ENCODE data around the gene DUSP14. TPM values are rescaled to one million over a fixed set of nuclear protein-coding genes. Genes with fewer than 3 reads are reported as not detected.

The DUSP14 gene
- total RNA-seq, 2 donors from 2014 or later: 3.9 to 4.4 TPM

DNA sequence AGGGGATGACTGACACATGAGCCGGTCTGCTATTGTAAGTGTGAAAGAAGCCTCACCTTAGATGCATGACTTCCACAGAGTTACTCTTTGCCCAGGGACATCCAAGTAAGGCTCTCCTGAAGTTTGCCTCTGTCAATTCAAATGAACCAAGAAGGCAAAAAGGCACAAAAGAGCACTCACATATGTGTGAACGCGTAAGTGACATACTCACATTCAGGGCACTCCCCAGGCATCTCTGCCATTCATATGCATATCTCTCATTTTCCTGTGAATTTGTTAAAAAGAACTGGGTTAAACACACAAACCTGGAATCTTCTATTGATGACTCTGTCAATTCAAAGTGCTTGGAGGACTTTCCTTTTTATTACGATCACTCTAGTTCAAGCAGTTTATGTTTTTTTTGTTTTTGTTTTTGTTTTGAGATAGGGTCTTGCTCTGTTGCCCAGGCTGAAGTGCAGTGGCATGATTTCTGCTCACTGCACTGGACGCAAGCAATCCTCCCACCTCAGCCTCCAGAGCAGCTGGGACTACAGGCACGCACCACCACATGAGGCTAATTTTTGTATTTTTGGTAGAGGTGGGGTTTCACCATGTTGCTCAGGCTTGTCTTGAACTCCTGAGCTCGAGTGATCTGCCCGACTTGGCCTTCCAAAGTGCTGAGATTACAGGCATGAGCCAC is 49.4 kb downstream of the DUSP14 start:
- H3K4me3 Mint-ChIP-seq: no peak overlapping the region
- DNase-seq: no peak
- peaks cover 8% of the 10 kb centered on the region for H3K4me1 Mint-ChIP-seq
- H3K27me3 Mint-ChIP-seq: no peaks in the 10 kb centered on the region
- no peaks in the 10 kb centered on the region for H3K9me3 ChIP-seq (ENCODE audit: control insufficient read depth, low read length, poor library complexity, severe bottlenecking)
- no peak overlapping the region for H3K27ac Mint-ChIP-seq
- no peak for ATAC-seq
- peaks cover 15% of the 10 kb centered on the region for H3K36me3 Mint-ChIP-seq (ENCODE audit: low read depth)

DNA sequence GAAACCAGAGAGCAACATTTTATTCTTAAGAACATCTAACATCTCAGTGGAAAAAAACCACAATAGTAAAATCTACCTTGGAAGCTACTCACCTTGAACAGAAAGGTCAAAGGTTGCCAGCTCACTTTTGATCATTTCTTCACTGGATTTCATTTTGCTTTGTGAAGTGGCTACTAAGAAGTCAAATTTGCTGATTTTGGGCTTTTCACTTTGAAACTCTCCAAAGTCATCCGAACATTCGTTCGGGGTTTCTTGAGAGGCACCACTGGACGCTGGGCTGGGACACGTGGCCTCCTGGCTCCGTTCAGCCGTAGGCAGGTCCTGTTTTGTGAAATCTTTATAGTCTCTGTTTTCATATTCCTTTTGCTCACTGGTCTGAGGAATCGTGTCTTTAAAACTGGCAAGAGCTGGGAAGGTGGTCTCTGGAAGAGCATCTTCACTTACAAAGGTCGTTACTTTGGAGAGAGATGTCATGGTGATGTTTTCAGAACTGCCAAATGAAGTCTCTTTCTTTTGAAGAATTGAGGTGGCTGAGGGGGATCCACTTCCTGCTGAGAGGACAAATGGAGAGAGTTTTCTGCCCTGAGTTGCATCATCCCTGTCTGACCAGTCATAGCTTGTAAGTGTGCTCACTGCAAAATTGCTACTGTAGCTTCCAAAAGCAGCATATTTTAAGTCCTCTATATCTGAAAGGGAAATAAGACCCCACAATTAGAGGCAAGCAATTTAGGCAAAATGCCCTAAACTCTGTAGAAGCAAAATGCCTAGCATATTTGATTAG is 52.4 kb downstream of the DUSP14 start:
- H3K4me1 Mint-ChIP-seq: peaks cover 11% of the 10 kb centered on the region
- no peak overlapping the region for H3K4me3 Mint-ChIP-seq
- no peaks in the 10 kb centered on the region for H3K27me3 Mint-ChIP-seq
- peak overlapping the region; percentile 70 for H3K27ac Mint-ChIP-seq
- peaks cover 9% of the 10 kb centered on the region for H3K36me3 Mint-ChIP-seq (ENCODE audit: low read depth)
- no peaks in the 10 kb centered on the region for H3K9me3 ChIP-seq (ENCODE audit: control insufficient read depth, low read length, poor library complexity, severe bottlenecking)
- ATAC-seq: no peak
- DNase-seq: no peak

DNA sequence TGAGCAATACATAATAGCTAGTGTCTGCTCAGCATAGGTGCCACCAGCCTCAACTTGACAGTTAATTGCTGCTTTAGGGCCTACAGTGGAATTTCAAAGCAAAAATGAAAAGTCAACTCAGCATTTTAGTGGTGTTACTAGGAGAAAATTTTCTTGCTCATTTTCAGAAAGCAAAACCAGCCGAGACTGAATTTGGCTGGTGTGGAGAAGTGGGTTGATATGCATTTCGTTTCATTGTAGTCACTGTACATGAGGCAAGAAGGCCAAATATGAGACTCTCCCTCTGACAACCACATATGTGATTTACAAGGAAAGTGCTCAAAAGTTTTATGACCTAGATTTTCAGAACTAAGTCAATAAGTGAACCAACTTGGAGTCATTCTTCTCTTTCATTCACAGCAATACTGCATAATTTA is 54.0 kb downstream of the DUSP14 start:
- no peaks in the 10 kb centered on the region for H3K9me3 ChIP-seq (ENCODE audit: control insufficient read depth, low read length, poor library complexity, severe bottlenecking)
- Mint-ChIP-seq H3K36me3 (ENCODE audit: low read depth) (peaks cover 5% of the 10 kb centered on the region), H3K4me3 (no peak overlapping the region), H3K4me1 (peaks cover 11% of the 10 kb centered on the region), H3K27ac (peak overlapping the region; percentile 70), H3K27me3 (no peaks in the 10 kb centered on the region)
- ATAC-seq (no peak), DNase-seq (no peak)

DNA sequence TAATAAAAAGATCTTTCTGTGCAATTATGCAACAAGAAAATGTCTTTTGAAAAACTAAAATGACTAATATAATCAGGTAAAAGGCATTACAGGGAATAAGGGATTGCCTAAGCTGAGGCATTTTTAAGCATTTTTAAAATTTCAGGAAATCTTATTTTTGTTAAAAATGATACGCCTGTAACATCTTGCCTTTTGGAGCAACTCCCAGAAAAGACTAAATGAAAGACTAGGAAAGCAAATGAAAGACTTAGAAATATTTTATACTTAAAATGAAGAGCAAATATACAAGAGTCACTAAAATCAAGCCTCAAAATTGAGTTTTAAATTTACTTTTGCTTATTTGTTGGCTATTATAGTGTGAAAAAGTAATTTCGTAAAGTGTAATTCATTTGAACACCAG is 55.8 kb downstream of the DUSP14 start:
- no peak for DNase-seq
- no peaks in the 10 kb centered on the region for H3K27me3 Mint-ChIP-seq
- peaks cover 16% of the 10 kb centered on the region for H3K4me1 Mint-ChIP-seq
- no peak overlapping the region for H3K4me3 Mint-ChIP-seq
- no peaks in the 10 kb centered on the region for H3K9me3 ChIP-seq (ENCODE audit: control insufficient read depth, low read length, poor library complexity, severe bottlenecking)
- no peak for ATAC-seq
- H3K27ac Mint-ChIP-seq: peak overlapping the region; percentile 60
- H3K36me3 Mint-ChIP-seq (ENCODE audit: low read depth): peaks cover 7% of the 10 kb centered on the region

DNA sequence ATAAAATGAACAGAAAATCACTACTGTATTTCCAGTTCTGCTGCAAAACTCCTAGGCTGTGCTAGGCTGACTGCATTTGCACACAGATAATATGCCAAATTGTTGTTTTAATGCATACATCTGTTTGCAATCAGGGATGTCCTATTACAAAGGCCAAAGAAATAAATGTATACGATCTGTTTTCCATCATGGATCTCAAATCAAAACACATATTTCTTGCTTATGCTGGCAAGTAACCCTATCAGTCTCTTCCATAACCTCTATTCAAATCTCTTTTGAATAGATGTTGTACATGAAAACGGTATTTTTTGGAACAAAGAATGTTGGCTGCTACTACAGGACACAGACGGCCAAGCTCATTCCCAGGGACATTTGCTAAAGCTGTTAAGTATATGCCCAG is 56.6 kb downstream of the DUSP14 start:
- Mint-ChIP-seq H3K36me3 (ENCODE audit: low read depth) (peaks cover 3% of the 10 kb centered on the region), H3K27ac (peak overlapping the region; percentile 60), H3K4me1 (peaks cover 21% of the 10 kb centered on the region), H3K27me3 (no peaks in the 10 kb centered on the region), H3K4me3 (no peak overlapping the region)
- ATAC-seq (no peak), DNase-seq (no peak)
- no peaks in the 10 kb centered on the region for H3K9me3 ChIP-seq (ENCODE audit: control insufficient read depth, low read length, poor library complexity, severe bottlenecking)

DNA sequence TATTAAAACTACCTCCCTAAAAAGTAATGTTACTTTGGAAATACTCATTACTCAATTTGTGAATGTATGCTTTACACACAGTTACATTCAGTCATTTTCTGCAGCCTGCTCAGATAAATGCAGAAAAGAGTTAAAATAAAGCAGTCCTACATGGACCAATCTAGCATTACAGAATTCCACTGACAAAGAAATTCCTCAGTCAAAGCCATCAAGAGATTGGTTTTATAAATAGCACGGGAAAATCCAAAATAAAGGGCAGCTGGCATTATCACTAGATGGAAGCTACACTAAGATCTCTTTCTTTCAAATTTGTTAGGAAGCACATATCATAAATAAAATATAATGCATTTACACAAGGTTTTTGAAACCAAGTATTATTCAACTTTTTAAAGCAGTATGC is 58.3 kb downstream of the DUSP14 start:
- no peaks in the 10 kb centered on the region for H3K27me3 Mint-ChIP-seq
- no peak for DNase-seq
- peaks cover 5% of the 10 kb centered on the region for H3K36me3 Mint-ChIP-seq (ENCODE audit: low read depth)
- ATAC-seq: no peak
- H3K9me3 ChIP-seq (ENCODE audit: control insufficient read depth, low read length, poor library complexity, severe bottlenecking): no peaks in the 10 kb centered on the region
- no peak overlapping the region for H3K4me3 Mint-ChIP-seq
- H3K27ac Mint-ChIP-seq: peak overlapping the region; percentile 60
- peaks cover 34% of the 10 kb centered on the region for H3K4me1 Mint-ChIP-seq

DNA sequence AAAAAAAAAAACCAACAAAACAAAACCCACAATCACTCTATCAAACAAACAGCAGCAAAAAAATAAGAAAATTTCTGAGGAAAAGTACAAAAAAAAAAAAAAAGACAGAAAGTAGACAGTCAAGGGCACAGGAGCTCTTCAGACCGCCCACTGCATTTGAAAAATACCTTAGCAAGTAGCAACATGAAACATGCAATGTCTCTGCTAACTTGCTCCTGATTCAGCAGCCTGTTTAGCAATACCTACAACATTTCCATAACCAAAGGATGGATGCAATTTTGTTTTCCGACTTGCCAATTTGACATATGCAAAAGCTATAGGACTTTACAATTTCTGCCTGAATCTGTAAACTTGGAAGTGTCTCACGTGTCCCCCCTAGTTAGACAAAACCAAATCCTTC is 62.1 kb downstream of the DUSP14 start:
- Mint-ChIP-seq H3K4me1 (peaks cover 37% of the 10 kb centered on the region), H3K36me3 (ENCODE audit: low read depth) (peaks cover 5% of the 10 kb centered on the region), H3K27ac (peak overlapping the region; percentile 88), H3K27me3 (no peaks in the 10 kb centered on the region), H3K4me3 (no peak overlapping the region)
- no peaks in the 10 kb centered on the region for H3K9me3 ChIP-seq (ENCODE audit: control insufficient read depth, low read length, poor library complexity, severe bottlenecking)
- no peak for ATAC-seq
- no peak for DNase-seq

DNA sequence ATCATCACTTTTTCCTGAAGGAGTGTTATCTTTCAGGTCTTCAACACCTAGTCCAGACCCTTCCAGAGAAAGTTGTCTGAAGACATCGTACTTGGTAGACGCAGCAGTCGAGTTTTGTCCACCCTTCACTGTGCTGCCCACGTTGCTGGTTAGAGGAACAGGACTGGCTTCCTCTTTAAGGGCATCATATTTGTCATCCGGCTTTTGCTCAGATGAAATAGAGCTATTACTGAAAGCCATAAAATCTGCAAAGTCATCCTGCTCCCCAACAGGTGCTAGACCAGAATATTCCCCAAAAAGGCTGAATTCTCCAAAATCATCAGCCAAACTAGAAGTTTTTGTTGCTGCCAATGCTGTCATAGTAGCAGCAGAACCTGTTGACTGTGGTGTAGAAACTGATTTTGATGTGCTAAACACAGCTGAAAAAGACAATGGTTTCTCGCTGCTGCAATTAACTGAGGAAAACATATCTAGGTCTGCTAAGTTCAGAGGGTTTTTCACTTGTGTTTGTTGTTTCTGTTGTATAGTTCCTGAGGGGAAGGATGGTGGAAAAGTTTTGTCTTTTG is 63.8 kb downstream of the DUSP14 start:
- DNase-seq: no peak
- no peak overlapping the region for H3K4me3 Mint-ChIP-seq
- peaks cover 41% of the 10 kb centered on the region for H3K4me1 Mint-ChIP-seq
- H3K36me3 Mint-ChIP-seq (ENCODE audit: low read depth): peaks cover 6% of the 10 kb centered on the region
- no peaks in the 10 kb centered on the region for H3K9me3 ChIP-seq (ENCODE audit: control insufficient read depth, low read length, poor library complexity, severe bottlenecking)
- no peak for ATAC-seq
- no peaks in the 10 kb centered on the region for H3K27me3 Mint-ChIP-seq
- peak overlapping the region; percentile 88 for H3K27ac Mint-ChIP-seq

DNA sequence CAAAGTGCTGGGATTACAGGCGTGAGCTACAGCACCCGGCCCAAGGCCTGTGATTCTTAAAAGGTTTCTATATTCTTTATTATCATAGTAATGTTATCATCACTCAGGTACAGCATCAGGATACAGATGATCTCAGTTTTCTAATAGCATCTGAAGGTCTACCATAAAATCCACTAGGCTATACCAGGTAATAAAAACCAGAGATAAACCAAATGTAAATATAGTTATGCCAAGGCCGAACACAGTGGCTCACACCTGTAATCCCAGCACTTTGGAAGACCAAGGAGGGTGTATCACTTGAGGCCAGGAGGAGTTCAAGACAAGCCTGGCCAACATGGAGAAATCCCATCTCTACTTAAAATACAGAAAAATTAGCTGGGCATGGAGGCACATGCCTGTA is 65.7 kb downstream of the DUSP14 start:
- Mint-ChIP-seq H3K27ac (no peak overlapping the region), H3K36me3 (ENCODE audit: low read depth) (peaks cover 6% of the 10 kb centered on the region), H3K4me1 (peaks cover 38% of the 10 kb centered on the region)

DNA sequence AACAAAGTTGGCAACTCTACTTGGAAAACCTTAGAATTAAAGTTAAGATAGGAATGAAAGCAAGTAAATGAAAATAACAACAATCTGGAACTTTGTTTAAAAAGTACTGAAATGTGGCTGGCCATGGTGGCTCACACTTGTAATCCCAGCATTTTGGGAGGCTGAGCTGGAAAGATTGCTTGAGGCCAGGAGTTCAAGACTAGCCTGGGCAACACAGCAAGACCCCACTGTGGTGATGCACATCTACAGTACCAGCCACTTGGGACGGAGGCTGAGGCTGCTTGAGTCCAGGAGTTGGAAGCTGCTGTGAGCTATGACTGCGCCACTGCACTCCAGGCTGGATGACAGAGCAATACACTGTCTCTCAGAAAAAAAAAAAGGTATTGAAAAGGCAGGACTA is 67.8 kb downstream of the DUSP14 start:
- Mint-ChIP-seq H3K36me3 (ENCODE audit: low read depth) (peaks cover 7% of the 10 kb centered on the region), H3K27ac (no peak overlapping the region), H3K4me3 (no peak overlapping the region), H3K4me1 (peaks cover 18% of the 10 kb centered on the region), H3K27me3 (no peaks in the 10 kb centered on the region)
- ATAC-seq (no peak), DNase-seq (no peak)
- H3K9me3 ChIP-seq (ENCODE audit: control insufficient read depth, low read length, poor library complexity, severe bottlenecking): no peaks in the 10 kb centered on the region

More for the DNA sequence above, 65.7 kb downstream of the DUSP14 start:
- H3K4me3 Mint-ChIP-seq: no peak overlapping the region
- ATAC-seq (no peak), DNase-seq (no peak)
- no peaks in the 10 kb centered on the region for H3K27me3 Mint-ChIP-seq
- H3K9me3 ChIP-seq (ENCODE audit: control insufficient read depth, low read length, poor library complexity, severe bottlenecking): no peaks in the 10 kb centered on the region

DNA sequence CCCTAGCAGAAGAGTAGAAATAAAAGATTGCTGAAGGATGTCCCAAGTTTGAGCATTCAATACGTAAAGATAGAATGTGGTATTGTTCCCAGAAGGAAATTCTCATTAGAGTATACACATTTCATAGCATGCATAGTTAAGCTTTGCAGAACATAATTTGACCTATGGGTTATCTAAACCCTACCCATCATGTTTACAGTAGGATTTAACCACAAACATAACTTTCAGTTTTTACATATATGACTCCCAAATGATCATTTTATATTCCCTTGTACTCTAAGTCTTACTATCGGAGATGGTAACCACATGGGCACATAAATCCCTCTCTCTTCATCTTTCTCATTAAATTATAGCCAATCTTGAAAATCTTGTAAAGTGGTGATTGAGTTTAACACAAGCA is 68.6 kb downstream of the DUSP14 start:
- Mint-ChIP-seq H3K27me3 (no peaks in the 10 kb centered on the region), H3K4me3 (no peak overlapping the region), H3K36me3 (ENCODE audit: low read depth) (peaks cover 7% of the 10 kb centered on the region), H3K27ac (peak overlapping the region; percentile 75), H3K4me1 (peaks cover 13% of the 10 kb centered on the region)
- DNase-seq (no peak), ATAC-seq (no peak)
- H3K9me3 ChIP-seq (ENCODE audit: control insufficient read depth, low read length, poor library complexity, severe bottlenecking): no peaks in the 10 kb centered on the region

DNA sequence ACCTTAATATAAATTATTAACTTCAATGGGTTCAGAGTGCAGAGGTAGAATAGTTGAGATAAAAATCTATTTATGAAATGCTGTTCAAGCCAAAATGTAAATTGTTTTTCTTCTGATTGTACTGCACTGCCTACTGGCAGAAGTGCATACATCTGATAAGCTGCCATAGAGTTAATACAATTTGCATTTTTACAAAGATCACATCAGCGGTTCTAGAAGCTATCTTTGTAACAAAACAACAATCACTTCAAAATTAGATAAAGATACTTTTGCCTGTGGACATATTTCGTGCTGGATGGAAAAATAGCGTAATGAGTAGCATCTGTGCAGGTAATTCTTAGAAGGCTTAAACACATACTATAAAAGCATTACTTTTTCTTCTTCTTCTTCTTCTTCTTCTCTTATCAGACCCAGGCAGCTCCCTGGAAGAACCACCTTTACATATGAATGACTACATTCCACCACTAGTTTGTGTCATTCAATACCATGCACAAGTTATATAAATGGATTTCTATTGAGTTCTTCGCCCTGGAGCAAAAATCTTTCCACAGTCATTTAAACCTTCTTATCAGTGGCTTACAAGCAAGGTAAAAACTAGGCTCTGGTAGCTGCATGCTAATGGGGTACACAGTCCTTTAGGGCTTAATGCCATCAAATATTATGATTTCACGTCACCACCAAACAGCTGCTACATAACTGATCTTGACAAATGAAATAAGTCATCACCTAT is 72.5 kb downstream of the DUSP14 start:
- H3K9me3 ChIP-seq (ENCODE audit: control insufficient read depth, low read length, poor library complexity, severe bottlenecking): no peaks in the 10 kb centered on the region
- Mint-ChIP-seq H3K27me3 (no peaks in the 10 kb centered on the region), H3K4me3 (no peak overlapping the region), H3K4me1 (peaks cover 17% of the 10 kb centered on the region), H3K27ac (no peak overlapping the region), H3K36me3 (ENCODE audit: low read depth) (peaks cover 16% of the 10 kb centered on the region)
- no peak for ATAC-seq
- DNase-seq: no peak
